Measurements from ENCODE around the gene ATR.

DNA sequence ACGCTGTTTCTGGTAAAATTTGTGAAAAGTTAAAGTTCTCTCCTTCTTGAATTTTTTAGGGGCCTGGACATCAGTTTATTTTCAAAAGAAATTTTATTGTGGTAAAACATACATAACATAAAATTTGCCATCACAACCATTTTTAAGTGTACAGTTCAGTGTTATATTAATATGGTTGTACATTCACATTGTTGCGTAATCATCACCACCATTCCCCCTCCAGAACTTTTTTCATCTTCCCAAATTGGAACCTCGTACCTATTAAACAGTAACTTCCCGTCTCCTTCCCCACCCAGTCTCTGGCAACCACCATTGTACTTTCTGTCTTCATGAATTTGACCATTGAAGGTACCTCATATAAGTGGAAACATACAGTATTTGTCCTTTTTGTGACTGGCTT, 107.7 kb downstream of the ATR start:
- no peak for TF ChIP-seq EP300 (IDR thresholded peaks at IDR 0.05)
- TF ChIP-seq, protein P1, sequence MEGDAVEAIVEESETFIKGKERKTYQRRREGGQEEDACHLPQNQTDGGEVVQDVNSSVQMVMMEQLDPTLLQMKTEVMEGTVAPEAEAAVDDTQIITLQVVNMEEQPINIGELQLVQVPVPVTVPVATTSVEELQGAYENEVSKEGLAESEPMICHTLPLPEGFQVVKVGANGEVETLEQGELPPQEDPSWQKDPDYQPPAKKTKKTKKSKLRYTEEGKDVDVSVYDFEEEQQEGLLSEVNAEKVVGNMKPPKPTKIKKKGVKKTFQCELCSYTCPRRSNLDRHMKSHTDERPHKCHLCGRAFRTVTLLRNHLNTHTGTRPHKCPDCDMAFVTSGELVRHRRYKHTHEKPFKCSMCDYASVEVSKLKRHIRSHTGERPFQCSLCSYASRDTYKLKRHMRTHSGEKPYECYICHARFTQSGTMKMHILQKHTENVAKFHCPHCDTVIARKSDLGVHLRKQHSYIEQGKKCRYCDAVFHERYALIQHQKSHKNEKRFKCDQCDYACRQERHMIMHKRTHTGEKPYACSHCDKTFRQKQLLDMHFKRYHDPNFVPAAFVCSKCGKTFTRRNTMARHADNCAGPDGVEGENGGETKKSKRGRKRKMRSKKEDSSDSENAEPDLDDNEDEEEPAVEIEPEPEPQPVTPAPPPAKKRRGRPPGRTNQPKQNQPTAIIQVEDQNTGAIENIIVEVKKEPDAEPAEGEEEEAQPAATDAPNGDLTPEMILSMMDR (IDR thresholded peaks at IDR 0.05): no peak
- no peak for TF ChIP-seq POLR2A (IDR thresholded peaks at IDR 0.05; ENCODE audit: low read depth)
- TF ChIP-seq POLR2AphosphoS5 (IDR thresholded peaks at IDR 0.05): no peak

Measured in esophagus muscularis mucosa (tissue), 4 donors.